Mononuclear cell (primary cell): ENCODE data around the gene SOX18. TPM values are rescaled to one million over a fixed set of nuclear protein-coding genes. Genes with fewer than 3 reads are reported as not detected.
A peak's percentile ranks its signal among the peaks of the same experiment; 100 is the strongest.

Experiments
- H3K27me3 ChIP-seq: 2 replicates; pipeline ENCODE4 v1.6.0; 2011; ENCODE audit warnings: low read length, control low read depth; ENCODE audit not compliant: insufficient read depth
- H3K4me1 ChIP-seq: 2 replicates; pipeline ENCODE4 v1.5.1; 2011; ENCODE audit warnings: mild to moderate bottlenecking, low read length, control low read depth; ENCODE audit not compliant: insufficient read depth
- H3K4me3 ChIP-seq: 2 replicates; pipeline ENCODE4 v1.5.1; 2011; ENCODE audit warnings: mild to moderate bottlenecking, low read length, moderate library complexity
- H3K9me3 ChIP-seq: 2 replicates; pipeline ENCODE4 v1.5.1; 2011; ENCODE audit warnings: low read depth, mild to moderate bottlenecking, control low read depth, low read length
- total RNA-seq: library from RNA; depleted of rRNA; stranded (reverse); fragments of >200 nt; gene quantifications from one replicate; pipeline ENCODE4 v1.2.3, GENCODE V29; 2012

Gene SOX18
- total RNA-seq, 1 donor: not detected

DNA sequence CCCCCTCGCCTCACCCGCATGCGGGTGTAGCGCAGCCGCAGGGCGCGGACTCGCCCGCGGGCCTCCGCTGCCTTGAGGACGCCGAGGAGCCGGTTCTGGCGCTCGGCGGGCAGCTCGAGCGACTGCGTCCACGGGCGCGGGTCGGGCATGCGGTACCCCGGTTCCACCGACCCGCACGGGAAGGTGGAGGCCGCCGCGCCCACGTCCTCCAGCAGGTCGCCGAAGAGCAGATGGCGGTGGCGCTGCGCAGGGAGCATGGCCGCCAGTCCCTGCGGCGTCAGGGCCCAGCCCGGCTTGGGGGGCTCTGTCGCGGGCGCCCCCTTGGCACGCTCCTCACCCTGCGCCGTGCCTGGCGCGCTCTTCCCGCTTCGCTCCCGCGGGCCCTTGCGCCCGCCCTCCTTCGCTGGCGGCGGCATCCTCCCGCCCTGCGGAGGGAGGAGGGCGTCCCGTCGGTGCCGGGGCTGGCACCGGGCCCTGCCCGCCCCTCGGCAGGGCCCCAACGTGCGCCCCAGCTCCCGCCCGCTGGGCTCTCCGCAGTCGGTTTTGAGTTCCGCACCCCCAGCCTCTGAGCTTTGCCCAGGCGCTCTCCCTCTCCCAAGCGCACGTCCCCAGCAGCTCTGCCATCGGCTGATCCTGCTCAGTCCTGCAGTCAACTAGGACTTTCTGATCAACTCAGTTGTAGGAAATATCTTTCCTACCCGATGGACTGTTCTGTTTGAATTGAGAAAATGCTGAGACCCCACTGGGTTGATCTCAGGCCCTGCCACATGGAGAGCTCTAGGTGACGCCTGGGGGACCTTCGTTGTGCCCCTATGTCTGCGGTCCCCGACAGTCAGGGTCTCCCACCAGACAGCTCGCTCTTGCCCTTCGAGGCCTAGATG is 34.6 kb upstream of the SOX18 start, which contains the start of gene LKAAEAR1:
Gene LKAAEAR1, minus strand, starts transcription at position 595 of the 881 bp plus-strand sequence. Its CDS starts 179 bp downstream, at position 416.
- H3K4me1 ChIP-seq: peaks cover 43% of the 10 kb centered on the region
- peaks cover 18% of the 10 kb centered on the region for H3K27me3 ChIP-seq
- peak within 1 kb of the TSS; percentile 34 for H3K4me3 ChIP-seq
- H3K9me3 ChIP-seq: no peaks in the 10 kb centered on the region

DNA sequence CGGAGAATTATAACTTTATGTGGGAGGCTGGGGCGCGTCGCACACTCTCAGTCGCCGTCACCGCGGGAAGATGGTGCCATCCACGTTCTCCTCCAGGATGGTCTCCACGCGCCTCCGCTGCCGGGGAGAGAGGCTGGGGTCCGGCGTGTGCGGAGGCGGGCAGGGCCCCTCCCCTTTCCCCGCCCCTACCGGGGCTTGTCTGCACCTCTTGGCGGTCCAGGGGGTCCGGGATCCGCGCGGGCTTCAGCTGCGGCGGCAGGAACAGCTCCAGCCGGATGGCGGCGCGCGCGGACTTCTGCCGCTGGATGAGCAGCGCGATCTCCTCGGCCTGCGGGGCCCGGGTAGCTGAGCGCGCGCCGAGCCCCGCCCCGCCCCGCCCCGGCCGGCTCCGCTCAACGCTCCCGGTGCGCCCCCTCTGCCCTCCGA is 34.0 kb upstream of the SOX18 start:
- peaks cover 18% of the 10 kb centered on the region for H3K27me3 ChIP-seq
- H3K4me3 ChIP-seq: peak overlapping the region; percentile 34
- H3K9me3 ChIP-seq: no peaks in the 10 kb centered on the region
- peaks cover 43% of the 10 kb centered on the region for H3K4me1 ChIP-seq

- H3K4me1 ChIP-seq: peaks cover 43% of the 10 kb centered on the region
- H3K27me3 ChIP-seq: peaks cover 18% of the 10 kb centered on the region
- peak overlapping the region; percentile 34 for H3K4me3 ChIP-seq
- no peaks in the 10 kb centered on the region for H3K9me3 ChIP-seq
Measured at GRCh38 chr20:64082820-64083377, 33.5 kb upstream of the SOX18 start.

DNA sequence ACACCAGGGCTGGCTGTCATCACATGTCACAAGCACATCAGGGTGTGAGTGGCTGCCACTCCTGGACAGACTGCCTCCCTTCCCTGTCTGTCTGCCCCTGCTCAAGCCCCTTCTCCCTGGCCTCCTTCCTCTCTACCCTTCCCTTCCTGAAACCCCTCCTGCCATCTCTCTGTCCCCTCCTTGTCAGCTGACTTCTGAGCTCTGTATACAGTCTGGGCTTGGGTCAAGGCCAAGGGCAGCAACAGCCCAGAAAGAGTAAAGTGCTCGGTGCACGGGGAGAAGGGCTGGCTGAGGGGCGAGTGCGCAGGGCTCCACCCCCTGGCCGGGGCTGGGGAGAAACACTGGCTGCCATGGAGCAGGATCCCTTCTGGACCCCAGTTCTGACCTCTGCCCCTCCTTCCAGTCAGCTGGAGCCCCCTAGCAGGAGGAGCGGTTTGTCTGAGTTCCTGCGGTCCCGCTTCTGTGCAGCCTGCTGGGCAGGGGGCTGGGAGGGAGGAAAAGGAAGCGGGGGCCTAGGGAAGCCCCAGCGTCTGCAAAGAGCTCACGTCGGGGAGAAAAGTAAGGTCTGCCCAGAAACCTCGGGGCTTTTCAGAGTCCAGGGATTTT is 32.8 kb upstream of the SOX18 start:
- no peak overlapping the region for H3K4me3 ChIP-seq
- H3K9me3 ChIP-seq: no peaks in the 10 kb centered on the region
- H3K27me3 ChIP-seq: peaks cover 18% of the 10 kb centered on the region
- peaks cover 48% of the 10 kb centered on the region for H3K4me1 ChIP-seq

- Histone ChIP-seq H3K4me1 (peaks cover 54% of the 10 kb centered on the region), H3K27me3 (peaks cover 18% of the 10 kb centered on the region), H3K4me3 (no peak overlapping the region), H3K9me3 (no peaks in the 10 kb centered on the region)
Measured at GRCh38 chr20:64081624-64081964, 32.2 kb upstream of the SOX18 start.

- Histone ChIP-seq H3K4me1 (peaks cover 60% of the 10 kb centered on the region), H3K27me3 (peaks cover 18% of the 10 kb centered on the region), H3K4me3 (peak overlapping the region; percentile 67), H3K9me3 (no peaks in the 10 kb centered on the region)
Measured at GRCh38 chr20:64080813-64081623, 31.6 kb upstream of the SOX18 start.

GRCh38 chr20:64080013-64080812 is 30.8 kb upstream of the SOX18 start, which contains the start of gene OPRL1:
Gene OPRL1 (plus strand): TSS chr20:64080082. CDS start chr20:64092721, 12,639 bp downstream.
- Histone ChIP-seq H3K4me1 (peaks cover 68% of the 10 kb centered on the region), H3K4me3 (peak within 1 kb of the TSS; percentile 95), H3K27me3 (peaks cover 11% of the 10 kb centered on the region), H3K9me3 (no peaks in the 10 kb centered on the region)

- H3K9me3 ChIP-seq: no peaks in the 10 kb centered on the region
- H3K4me1 ChIP-seq: peaks cover 68% of the 10 kb centered on the region
- peaks cover 4% of the 10 kb centered on the region for H3K27me3 ChIP-seq
- H3K4me3 ChIP-seq: peak within 1 kb of the TSS; percentile 95
Measured at GRCh38 chr20:64079273-64080012, 30.0 kb upstream of the SOX18 start, which contains the start of gene RGS19. Gene RGS19 (minus strand): TSS chr20:64079518. CDS start chr20:64076886, 2,632 bp downstream.

DNA sequence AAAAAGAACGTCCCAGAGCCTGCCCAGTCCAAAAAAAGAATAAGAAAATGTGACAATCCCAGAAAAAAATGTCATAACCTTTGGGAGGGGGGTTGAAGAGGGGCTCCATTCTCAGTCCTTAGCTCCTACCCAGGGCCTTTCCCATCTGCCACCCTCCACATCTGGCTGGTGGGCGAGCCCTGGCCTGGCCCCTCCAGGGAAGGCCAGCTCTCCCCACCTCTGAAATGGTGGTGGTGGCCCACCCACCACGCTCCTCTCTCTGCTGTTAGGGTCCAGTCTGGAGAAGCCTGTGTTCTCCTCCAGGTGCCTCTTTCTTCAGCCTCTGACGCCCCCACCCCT is 29.5 kb upstream of the SOX18 start:
- H3K9me3 ChIP-seq: no peaks in the 10 kb centered on the region
- H3K4me3 ChIP-seq: peak overlapping the region; percentile 95
- H3K27me3 ChIP-seq: no peaks in the 10 kb centered on the region
- H3K4me1 ChIP-seq: peaks cover 63% of the 10 kb centered on the region

- Histone ChIP-seq H3K4me1 (peaks cover 56% of the 10 kb centered on the region), H3K9me3 (no peaks in the 10 kb centered on the region), H3K27me3 (no peaks in the 10 kb centered on the region), H3K4me3 (peak overlapping the region; percentile 95)
Measured at GRCh38 chr20:64077876-64078551, 28.6 kb upstream of the SOX18 start.

GRCh38 chr20:64077541-64077875 is 28.1 kb upstream of the SOX18 start:
- Histone ChIP-seq H3K27me3 (no peaks in the 10 kb centered on the region), H3K9me3 (no peaks in the 10 kb centered on the region), H3K4me3 (peak overlapping the region; percentile 95), H3K4me1 (peaks cover 51% of the 10 kb centered on the region)

DNA sequence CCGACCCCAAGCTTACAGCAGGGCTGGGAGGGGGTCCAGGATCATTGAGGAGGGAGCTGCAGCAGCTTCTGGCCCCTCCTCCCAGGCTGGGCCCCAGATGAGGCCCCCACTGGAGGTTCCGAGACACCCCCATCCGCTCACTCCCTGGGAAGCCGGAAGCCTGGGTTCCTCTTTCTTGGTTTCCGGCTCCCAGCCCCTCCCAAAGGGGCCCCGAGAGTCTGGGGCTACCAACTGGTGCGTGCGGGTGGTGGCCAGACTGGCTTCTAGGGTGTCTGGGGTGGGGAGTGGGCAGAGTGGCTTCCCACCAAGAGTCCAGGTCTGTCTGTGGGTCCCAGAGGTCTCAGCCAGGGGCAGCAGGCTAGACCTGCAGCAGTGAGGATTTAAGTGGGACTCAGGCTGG is 27.7 kb upstream of the SOX18 start:
- peaks cover 47% of the 10 kb centered on the region for H3K4me1 ChIP-seq
- peak overlapping the region; percentile 95 for H3K4me3 ChIP-seq
- H3K27me3 ChIP-seq: no peaks in the 10 kb centered on the region
- H3K9me3 ChIP-seq: no peaks in the 10 kb centered on the region
